Esophagus muscularis mucosa (tissue), 4 donors: ENCODE results near the gene CEACAM1.

ENCODE experiments used
- CTCF ChIP-seq, 3 experiments: fragments of 200-600 bp in 2 of 3; fragments of 450-650 bp in 1 of 3; sonication (generic) in 2 of 3; IDR thresholded peaks; one replicate each; pipeline ENCODE4 v1.5.1; 2017 to 2019; ENCODE audit warnings: antibody characterized with exemption in 3 of 3, mild to moderate bottlenecking in 2 of 3, moderate library complexity in 1 of 3
- EP300 ChIP-seq: sonication (generic); formaldehyde crosslinking; IDR thresholded peaks from one replicate; pipeline ENCODE4 v1.6.1; 2017; ENCODE audit warnings: antibody characterized with exemption
- POLR2AphosphoS5 ChIP-seq, 2 donors: sonication (generic); formaldehyde crosslinking; IDR thresholded peaks; one replicate each; pipeline ENCODE4 v1.6.1; 2017; ENCODE audit warnings: antibody characterized with exemption in 2 of 2

GRCh38 chr19:42472402-42473147 is 55.7 kb downstream of the CEACAM1 start:
- TF ChIP-seq POLR2AphosphoS5 (IDR thresholded peaks at IDR 0.05), result no peak
- no peak for TF ChIP-seq EP300
- TF ChIP-seq CTCF (IDR thresholded peaks at IDR 0.05), result no peak
